GM23338 (cell line): Measurements from ENCODE around the gene BMPR1B. TPM values are rescaled to one million over a fixed set of nuclear protein-coding genes. Genes with fewer than 3 reads are reported as not detected.

Experiments used
- ATAC-seq: fragments of 200-7000 bp; cut with Tn5 transposase; 3 replicates; pipeline ENCODE4 v1.9.1; 2020
- DNase-seq: peaks from one replicate; pipeline ENCODE4 v3.0.0-alpha.2; 2015; ENCODE audit warnings: low spot score
- H2AFZ ChIP-seq: fragments of 200-600 bp; sonication (generic); 2 replicates; pipeline ENCODE4 v1.8.0; 2016; ENCODE audit warnings: antibody characterized with exemption, mild to moderate bottlenecking, moderate library complexity
- H3F3A ChIP-seq: fragments of 200-600 bp; sonication (generic); replicated peaks from 2 replicates; pipeline ENCODE4 v1.8.0; 2017; ENCODE audit warnings: antibody characterized with exemption, mixed run types, low read depth
- H3K27ac ChIP-seq: fragments of 200-600 bp; sonication (generic); 2 replicates; pipeline ENCODE4 v1.6.1; 2016; ENCODE audit warnings: low read depth
- H3K27me3 ChIP-seq: fragments of 200-600 bp; sonication (generic); 2 replicates; pipeline ENCODE4 v1.8.0; 2016; ENCODE audit warnings: mild to moderate bottlenecking, mixed run types, moderate library complexity; ENCODE audit not compliant: insufficient read depth
- H3K36me3 ChIP-seq: fragments of 200-600 bp; sonication (generic); 2 replicates; pipeline ENCODE4 v1.8.0; 2016; ENCODE audit warnings: mild to moderate bottlenecking; ENCODE audit not compliant: insufficient read depth
- H3K4me1 ChIP-seq: fragments of 200-600 bp; sonication (generic); 2 replicates; pipeline ENCODE4 v1.8.0; 2016; ENCODE audit warnings: mild to moderate bottlenecking, moderate library complexity; ENCODE audit not compliant: insufficient read depth
- H3K4me2 ChIP-seq: fragments of 200-600 bp; sonication (generic); 2 replicates; pipeline ENCODE4 v1.7.1; 2017; ENCODE audit warnings: mixed run types
- H3K4me3 ChIP-seq: fragments of 200-600 bp; sonication (generic); 2 replicates; pipeline ENCODE4 v1.6.1; 2016; ENCODE audit warnings: mixed run types
- H3K79me2 ChIP-seq: fragments of 200-600 bp; sonication (generic); replicated peaks from 2 replicates; pipeline ENCODE4 v1.8.0; 2017; ENCODE audit warnings: mild to moderate bottlenecking; ENCODE audit not compliant: insufficient read depth
- H3K9me2 ChIP-seq: fragments of 200-600 bp; sonication (generic); 2 replicates; pipeline ENCODE4 v1.8.0; 2017; ENCODE audit not compliant: insufficient read depth
- H4K20me1 ChIP-seq: fragments of 200-600 bp; sonication (generic); replicated peaks from 2 replicates; pipeline ENCODE4 v1.8.0; 2017; ENCODE audit warnings: mild to moderate bottlenecking; ENCODE audit not compliant: insufficient read depth
- H3K27ac Mint-ChIP-seq: 2 replicates; pipeline ENCODE4 v1.8.0; 2020; ENCODE audit warnings: inconsistent platforms, mild to moderate bottlenecking, moderate library complexity, mixed read lengths
- H3K27me3 Mint-ChIP-seq: 3 replicates; pipeline ENCODE4 v1.8.0; 2022; ENCODE audit warnings: low read depth, mild to moderate bottlenecking, moderate library complexity, mixed read lengths, inconsistent platforms; ENCODE audit not compliant: insufficient read depth, poor library complexity
- H3K36me3 Mint-ChIP-seq: 3 replicates; pipeline ENCODE4 v1.8.0; 2021; ENCODE audit warnings: low read depth, mild to moderate bottlenecking, inconsistent platforms, moderate library complexity, mixed read lengths
- H3K4me1 Mint-ChIP-seq: 3 replicates; pipeline ENCODE4 v1.8.0; 2020; ENCODE audit warnings: mild to moderate bottlenecking, inconsistent platforms, mixed read lengths
- H3K4me3 Mint-ChIP-seq: 3 replicates; pipeline ENCODE4 v1.8.0; 2021; ENCODE audit warnings: moderate library complexity, mild to moderate bottlenecking, inconsistent platforms, mixed read lengths
- H3K9me3 Mint-ChIP-seq: 3 replicates; pipeline ENCODE4 v1.8.0; 2020; ENCODE audit warnings: moderate library complexity, mild to moderate bottlenecking, inconsistent platforms, mixed read lengths
- CREB1 ChIP-seq: fragments of 250-450 bp; sonication (Bioruptor Pico); IDR thresholded peaks from 2 replicates; pipeline ENCODE4 v1.5.0; 2020; ENCODE audit warnings: low read depth, mild to moderate bottlenecking, moderate library complexity
- CTCF ChIP-seq, 2 experiments: fragments of 200-600 bp in 1 of 2; sonication (generic) in 1 of 2; conservative IDR thresholded peaks; 2 replicates each; pipeline versions ENCODE4 v1.5.1 to v1.6.1; 2016 to 2017; ENCODE audit warnings: antibody characterized with exemption in 2 of 2, low read depth in 2 of 2, mild to moderate bottlenecking in 2 of 2, moderate library complexity in 1 of 2
- ETS1 ChIP-seq: IDR thresholded peaks from 2 replicates; pipeline ENCODE4 v1.6.1; 2016; ENCODE audit warnings: antibody characterized with exemption
- EZH2 ChIP-seq: fragments of 200-600 bp; sonication (generic); IDR thresholded peaks from one replicate; pipeline ENCODE4 v1.8.0; 2017; ENCODE audit warnings: antibody characterized with exemption, mild to moderate bottlenecking, low read depth; ENCODE audit not compliant: unreplicated experiment
- JUNB ChIP-seq: IDR thresholded peaks from one replicate; pipeline ENCODE4 v1.6.1; 2016; ENCODE audit warnings: antibody characterized with exemption; ENCODE audit not compliant: unreplicated experiment
- NANOG ChIP-seq: IDR thresholded peaks from 2 replicates; pipeline ENCODE4 v1.6.1; 2016; ENCODE audit warnings: antibody characterized with exemption, borderline replicate concordance
- POLR2AphosphoS5 ChIP-seq: IDR thresholded peaks from 2 replicates; pipeline ENCODE4 v1.6.1; 2016; ENCODE audit warnings: antibody characterized with exemption, low read depth
- STAT1 ChIP-seq: IDR thresholded peaks from one replicate; pipeline ENCODE4 v1.6.1; 2016; ENCODE audit warnings: antibody characterized with exemption; ENCODE audit not compliant: unreplicated experiment
- ZNF114 ChIP-seq: fragments of 250-450 bp; sonication (Bioruptor Pico); IDR thresholded peaks from 2 replicates; pipeline ENCODE4 v1.5.0; 2020; ENCODE audit warnings: mild to moderate bottlenecking, moderate library complexity
- ZNF331 ChIP-seq: fragments of 250-450 bp; sonication (Bioruptor Pico); IDR thresholded peaks from 2 replicates; pipeline ENCODE4 v1.5.0; 2020; ENCODE audit warnings: low read depth, mild to moderate bottlenecking, moderate library complexity
- ZNF462 ChIP-seq: fragments of 250-450 bp; sonication (Bioruptor Pico); IDR thresholded peaks from 2 replicates; pipeline ENCODE4 v1.5.0; 2020; ENCODE audit warnings: mild to moderate bottlenecking, moderate library complexity
- polyA plus RNA-seq: library from polyadenylated mRNA; unstranded; fragments of >200 nt; fragmentation: Nextera tagmentation; extraction: Ambion mirVana; gene quantifications from 2 replicates; pipeline ENCODE4 v1.2.1, GENCODE V29; 2016
- total RNA-seq: library from RNA; depleted of rRNA; stranded (reverse); fragments of >200 nt; shearing (Covaris generic); gene quantifications from 2 replicates; pipeline ENCODE4 v1.2.3, GENCODE V29; 2014
- TF ChIP-seq, protein P1 (sequence below): IDR thresholded peaks from one replicate; pipeline ENCODE4 v1.6.1; 2018; ENCODE audit warnings: antibody characterized with exemption; ENCODE audit not compliant: unreplicated experiment

The BMPR1B gene
- total and polyA plus RNA-seq, 2 experiments from 2014 or later: 0.48 to 1.0 TPM

DNA sequence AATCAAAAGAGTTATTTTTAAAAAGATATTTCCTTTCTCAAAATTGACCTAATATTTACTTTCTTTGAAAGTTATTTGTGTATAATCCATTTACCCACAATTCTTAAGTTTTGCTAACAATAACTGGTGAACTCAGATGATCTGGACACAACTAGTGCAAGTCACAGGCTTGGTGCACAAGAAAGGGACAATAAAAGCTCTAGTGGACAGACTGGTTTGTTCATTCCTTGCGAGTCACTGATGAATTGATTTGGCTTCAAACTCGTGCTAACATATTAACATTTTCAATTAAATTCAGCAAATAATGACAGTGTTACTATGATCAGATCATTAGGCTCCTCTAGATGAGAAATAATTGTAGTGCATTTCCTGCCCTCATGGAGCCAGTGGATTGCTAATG lies 169.2 kb downstream of the BMPR1B start (continued):
- no peak for TF ChIP-seq ZNF462 (CRISPR knock-in tag)

DNA sequence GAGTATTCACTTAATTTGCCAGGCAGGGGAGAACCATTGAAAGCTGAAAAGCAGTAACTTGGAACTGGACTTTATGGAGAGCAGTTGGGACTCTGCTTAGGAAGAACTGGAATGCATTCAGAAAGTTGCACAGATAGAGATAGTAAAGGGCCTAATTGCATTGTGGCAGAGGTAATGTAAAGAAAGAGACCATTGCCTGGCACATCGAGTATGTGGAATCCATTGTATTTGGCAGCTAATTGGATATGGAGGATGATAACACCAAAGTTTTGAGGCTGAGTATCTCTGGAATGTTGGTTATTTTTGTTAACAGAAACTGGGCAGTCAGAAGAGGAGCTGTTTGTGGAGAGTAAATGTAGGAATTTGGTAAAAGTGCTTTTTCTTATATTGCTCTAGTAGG lies 169.9 kb downstream of the BMPR1B start:
- H3K36me3 Mint-ChIP-seq: no peaks in the 10 kb centered on the region
- DNase-seq (no peak), ATAC-seq (no peak)
- H3K9me3 Mint-ChIP-seq: no peaks in the 10 kb centered on the region
- H3K27ac Mint-ChIP-seq: no peak overlapping the region
- peaks cover 14% of the 10 kb centered on the region for H3K4me1 ChIP-seq
- no peaks in the 10 kb centered on the region for H4K20me1 ChIP-seq
- H3K27me3 ChIP-seq: no peaks in the 10 kb centered on the region
- no peak overlapping the region for H3K27ac ChIP-seq
- no peak overlapping the region for H2AFZ ChIP-seq
- no peaks in the 10 kb centered on the region for H3K9me2 ChIP-seq
- no peaks in the 10 kb centered on the region for H3K79me2 ChIP-seq
- no peaks in the 10 kb centered on the region for H3K36me3 ChIP-seq
- no peaks in the 10 kb centered on the region for H3F3A ChIP-seq
- H3K4me3 ChIP-seq: no peak overlapping the region
- peaks cover 25% of the 10 kb centered on the region for H3K4me1 Mint-ChIP-seq
- H3K4me3 Mint-ChIP-seq: no peak overlapping the region
- no peak overlapping the region for H3K4me2 ChIP-seq
- H3K27me3 Mint-ChIP-seq: peaks cover 2% of the 10 kb centered on the region
- TF ChIP-seq, protein P1, sequence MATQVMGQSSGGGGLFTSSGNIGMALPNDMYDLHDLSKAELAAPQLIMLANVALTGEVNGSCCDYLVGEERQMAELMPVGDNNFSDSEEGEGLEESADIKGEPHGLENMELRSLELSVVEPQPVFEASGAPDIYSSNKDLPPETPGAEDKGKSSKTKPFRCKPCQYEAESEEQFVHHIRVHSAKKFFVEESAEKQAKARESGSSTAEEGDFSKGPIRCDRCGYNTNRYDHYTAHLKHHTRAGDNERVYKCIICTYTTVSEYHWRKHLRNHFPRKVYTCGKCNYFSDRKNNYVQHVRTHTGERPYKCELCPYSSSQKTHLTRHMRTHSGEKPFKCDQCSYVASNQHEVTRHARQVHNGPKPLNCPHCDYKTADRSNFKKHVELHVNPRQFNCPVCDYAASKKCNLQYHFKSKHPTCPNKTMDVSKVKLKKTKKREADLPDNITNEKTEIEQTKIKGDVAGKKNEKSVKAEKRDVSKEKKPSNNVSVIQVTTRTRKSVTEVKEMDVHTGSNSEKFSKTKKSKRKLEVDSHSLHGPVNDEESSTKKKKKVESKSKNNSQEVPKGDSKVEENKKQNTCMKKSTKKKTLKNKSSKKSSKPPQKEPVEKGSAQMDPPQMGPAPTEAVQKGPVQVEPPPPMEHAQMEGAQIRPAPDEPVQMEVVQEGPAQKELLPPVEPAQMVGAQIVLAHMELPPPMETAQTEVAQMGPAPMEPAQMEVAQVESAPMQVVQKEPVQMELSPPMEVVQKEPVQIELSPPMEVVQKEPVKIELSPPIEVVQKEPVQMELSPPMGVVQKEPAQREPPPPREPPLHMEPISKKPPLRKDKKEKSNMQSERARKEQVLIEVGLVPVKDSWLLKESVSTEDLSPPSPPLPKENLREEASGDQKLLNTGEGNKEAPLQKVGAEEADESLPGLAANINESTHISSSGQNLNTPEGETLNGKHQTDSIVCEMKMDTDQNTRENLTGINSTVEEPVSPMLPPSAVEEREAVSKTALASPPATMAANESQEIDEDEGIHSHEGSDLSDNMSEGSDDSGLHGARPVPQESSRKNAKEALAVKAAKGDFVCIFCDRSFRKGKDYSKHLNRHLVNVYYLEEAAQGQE: no peak
- TF ChIP-seq ZNF114 (no peak), CREB1 (no peak), ZNF331 (CRISPR knock-in tag) (no peak), ETS1 (no peak), POLR2AphosphoS5 (no peak), STAT1 (no peak), CTCF (conservative IDR thresholded peaks at IDR 0.05; ENCODE audit: low read depth in 2 of 2) (no peak), JUNB (no peak), NANOG (no peak), EZH2 (no peak)
